PC-3 (cell line): Measurements from ENCODE around the gene MRM1.

ENCODE experiments used
- CTCF ChIP-seq: fragments of 300-600 bp; sonication (generic); conservative IDR thresholded peaks from 2 replicates; pipeline ENCODE4 v1.5.1; 2017; ENCODE audit warnings: antibody characterized with exemption, low read depth, mild to moderate bottlenecking, low read length
- EZH2 ChIP-seq: fragments of 300-600 bp; sonication (generic); IDR thresholded peaks from one replicate; pipeline ENCODE4 v1.6.1; 2017; ENCODE audit warnings: antibody characterized with exemption, mild to moderate bottlenecking, low read length; ENCODE audit not compliant: unreplicated experiment
- EZH2phosphoT487 ChIP-seq: fragments of 300-600 bp; sonication (generic); IDR thresholded peaks from 2 replicates; pipeline ENCODE4 v1.6.1; 2018; ENCODE audit warnings: mild to moderate bottlenecking, antibody characterized with exemption, low read length, borderline replicate concordance

GRCh38 chr17:36640346-36640745 is 39.0 kb downstream of the MRM1 start:
- TF ChIP-seq CTCF (no peak), EZH2phosphoT487 (no peak), EZH2 (no peak)
